Measurements from ENCODE around the gene FNBP1. TPM values are rescaled to one million over a fixed set of nuclear protein-coding genes. Genes with fewer than 3 reads are reported as not detected.

FNBP1 gene
- total and polyA plus RNA-seq, 2 experiments from 2014 or later: 26.6 to 28.8 TPM

GRCh38 chr9:129879991-129880653 lies 162.9 kb downstream of the FNBP1 start:
- Mint-ChIP-seq H3K4me1 (peaks cover 25% of the 10 kb centered on the region), H3K27ac (0 out of 2 replicates have a peak overlapping the region, but pooled peaks have one; percentile 77), H3K27me3 (ENCODE audit: insufficient read depth, low read depth, poor library complexity) (peaks cover 15% of the 10 kb centered on the region), H3K36me3 (ENCODE audit: low read depth) (no peaks in the 10 kb centered on the region), H3K4me3 (no peak overlapping the region), H3K9me3 (no peaks in the 10 kb centered on the region)
- no peak overlapping the region for H2AFZ ChIP-seq
- H4K20me1 ChIP-seq (replicated peaks; ENCODE audit: insufficient read depth): no peaks in the 10 kb centered on the region
- 0 out of 2 replicates have a peak overlapping the region, but pooled peaks have one; percentile 26 for H3K27ac ChIP-seq (ENCODE audit: low read depth)
- H3K9me2 ChIP-seq (ENCODE audit: insufficient read depth): no peaks in the 10 kb centered on the region
- ATAC-seq: no peak
- H3K27me3 ChIP-seq (ENCODE audit: insufficient read depth): no peaks in the 10 kb centered on the region
- no peak overlapping the region for H3K4me2 ChIP-seq
- no peaks in the 10 kb centered on the region for H3K36me3 ChIP-seq (ENCODE audit: insufficient read depth)
- no peak overlapping the region for H3K4me3 ChIP-seq
- no peak for DNase-seq (ENCODE audit: low spot score)
- peaks cover 15% of the 10 kb centered on the region for H3K4me1 ChIP-seq (ENCODE audit: insufficient read depth)
- TF ChIP-seq EZH2phosphoT487 (IDR thresholded peaks at IDR 0.05; ENCODE audit: unreplicated experiment) (no peak), NANOG (IDR thresholded peaks at IDR 0.05; ENCODE audit: borderline replicate concordance) (no peak), ZNF114 (CRISPR knock-in tag; IDR thresholded peaks at IDR 0.05) (no peak), ZNF462 (CRISPR knock-in tag; IDR thresholded peaks at IDR 0.05) (no peak), ZNF331 (CRISPR knock-in tag; IDR thresholded peaks at IDR 0.05; ENCODE audit: low read depth) (no peak), CTCF (conservative IDR thresholded peaks at IDR 0.05; ENCODE audit: low read depth in 2 of 2) (no peak), ETS1 (IDR thresholded peaks at IDR 0.05) (no peak), STAT1 (IDR thresholded peaks at IDR 0.05; ENCODE audit: unreplicated experiment) (no peak), JUNB (IDR thresholded peaks at IDR 0.05; ENCODE audit: unreplicated experiment) (no peak), CREB1 (CRISPR knock-in tag; IDR thresholded peaks at IDR 0.05; ENCODE audit: low read depth) (no peak), EZH2 (IDR thresholded peaks at IDR 0.05; ENCODE audit: low read depth, unreplicated experiment) (no peak), POLR2AphosphoS5 (IDR thresholded peaks at IDR 0.05; ENCODE audit: low read depth) (no peak), REST (IDR thresholded peaks at IDR 0.05; ENCODE audit: unreplicated experiment) (no peak)
- peaks cover 5% of the 10 kb centered on the region for H3F3A ChIP-seq (replicated peaks; ENCODE audit: low read depth)
- H3K79me2 ChIP-seq (replicated peaks; ENCODE audit: insufficient read depth): no peaks in the 10 kb centered on the region
